SH-SY5Y (cell line): Measurements from ENCODE around the gene PROM2.

ENCODE experiments used
- GATA2 ChIP-seq: IDR thresholded peaks from 2 replicates; pipeline ENCODE4 v1.6.1; 2011; ENCODE audit warnings: mild to moderate bottlenecking, low read depth, low read length
- GATA3 ChIP-seq: IDR thresholded peaks from 2 replicates; pipeline ENCODE4 v1.6.1; 2011; ENCODE audit warnings: low read depth, mild to moderate bottlenecking, low read length, moderate library complexity

DNA sequence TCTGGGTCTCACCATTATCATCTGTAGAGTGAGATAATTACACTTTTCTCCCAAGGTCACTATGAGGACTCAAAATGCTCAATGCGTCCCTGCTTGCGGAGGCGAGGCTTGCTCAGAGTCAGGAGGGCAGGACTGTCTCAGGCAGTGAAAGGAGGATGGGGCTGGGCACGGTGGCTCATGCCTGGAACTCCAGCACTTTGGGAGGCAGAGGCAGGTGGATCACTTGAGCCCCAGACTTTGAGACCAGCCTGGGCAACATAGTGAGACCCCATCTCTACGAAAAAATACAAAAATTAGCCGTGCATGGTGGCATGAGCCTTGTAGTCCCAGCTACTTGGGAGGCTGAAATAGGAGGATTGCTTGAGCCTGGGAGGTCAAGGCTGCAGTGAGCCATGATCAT is 21.1 kb downstream of the PROM2 start:
- no peak for TF ChIP-seq GATA3
- no peak for TF ChIP-seq GATA2
